ENCODE data around the gene CIAO1. TPM values are rescaled to one million over a fixed set of nuclear protein-coding genes. Genes with fewer than 3 reads are reported as not detected.

Gene CIAO1
- total and polyA plus RNA-seq, 2 of the 13 experiments (the other 11 are each of a cell fraction or from before 2014, with no cell fraction given): 99.3 to 120 TPM

- TF ChIP-seq FOSL2 (CRISPR knock-in tag; IDR thresholded peaks at IDR 0.05) (peak; percentile 99), PCBP2 (optimal IDR thresholded peaks at IDR 0.05; ENCODE audit: low read depth, low read length, poor library complexity, severe bottlenecking) (peak; percentile 7), BRF2 (CRISPR knock-in tag; IDR thresholded peaks at IDR 0.05) (no peak; the same call in 1 of the 2 replicates), ZBTB7B (CRISPR knock-in tag; IDR thresholded peaks at IDR 0.05) (peak; percentile 39; the same call in 1 of the 2 replicates), ZNF333 (CRISPR knock-in tag; IDR thresholded peaks at IDR 0.05; ENCODE audit: borderline replicate concordance) (no peak), ZMAT3 (CRISPR knock-in tag; conservative IDR thresholded peaks at IDR 0.05) (peak; percentile 95), ZNF761 (CRISPR knock-in tag; conservative IDR thresholded peaks at IDR 0.05) (peak; percentile 79), XRCC5 (optimal IDR thresholded peaks at IDR 0.05; ENCODE audit: low read length) (peak; percentile 96), ZBTB10 (CRISPR knock-in tag; IDR thresholded peaks at IDR 0.05; ENCODE audit: borderline replicate concordance) (no peak), ARID2 (CRISPR knock-in tag; IDR thresholded peaks at IDR 0.05; ENCODE audit: borderline replicate concordance) (0 out of 2 replicates have a peak, but pooled peaks have one; percentile 8), PPARG (CRISPR knock-in tag; conservative IDR thresholded peaks at IDR 0.05) (peak; percentile 89; the same call in 1 of the 2 replicates), ZNF414 (CRISPR knock-in tag; IDR thresholded peaks at IDR 0.05) (peak; percentile 94; the same call in 1 of the 2 replicates), CAMTA2 (CRISPR knock-in tag; IDR thresholded peaks at IDR 0.05; ENCODE audit: borderline replicate concordance) (0 out of 2 replicates have a peak, but pooled peaks have one; percentile 60), LCORL (IDR thresholded peaks at IDR 0.05) (peak; percentile 58; the same call in 1 of the 2 replicates), LCORL (CRISPR knock-in tag; IDR thresholded peaks at IDR 0.05) (peak; percentile 97), ZNF296 (CRISPR knock-in tag; conservative IDR thresholded peaks at IDR 0.05) (no peak), ASH2L (IDR thresholded peaks at IDR 0.05; ENCODE audit: insufficient read length, low read depth, low read length) (peak; percentile 69), MXD1 (CRISPR knock-in tag; IDR thresholded peaks at IDR 0.05) (no peak), IRX3 (CRISPR knock-in tag; IDR thresholded peaks at IDR 0.05; ENCODE audit: borderline replicate concordance, low read depth) (no peak), NFE2L1 (CRISPR knock-in tag; IDR thresholded peaks at IDR 0.05; ENCODE audit: borderline replicate concordance) (no peak), RARA (CRISPR knock-in tag; IDR thresholded peaks at IDR 0.05) (peak; percentile 90), ZNF546 (CRISPR knock-in tag; conservative IDR thresholded peaks at IDR 0.05) (peak; percentile 92; the same call in 1 of the 2 replicates), MIER2 (CRISPR knock-in tag; IDR thresholded peaks at IDR 0.05) (peak; percentile 67), SOX5 (CRISPR knock-in tag; IDR thresholded peaks at IDR 0.05; ENCODE audit: borderline replicate concordance) (peak; percentile 76)
These were observed 5.4 kb upstream of the CIAO1 start (continued) for GRCh38 chr2:96260387-96261260.

Measured in HepG2 (cell line).